A673 (cell line): ENCODE data around the gene LRBA. TPM values are rescaled to one million over a fixed set of nuclear protein-coding genes. Genes with fewer than 3 reads are reported as not detected.

Experiments used
- BruUV-seq: library from RNA; stranded (reverse); fragments of 400-500 nt; replicated peaks from 2 replicates; lab custom pipeline; 2021; lab: Mats Ljungman, UMichigan
- CTCF ChIA-PET: fragments of 300-600 bp; sonication (Branson Sonifier 250); formaldehyde crosslinking; loops from one replicate; lab custom pipeline; 2022; ENCODE audit warnings: antibody characterized with exemption; lab: Charles Lee
- POLR2A ChIA-PET: fragments of 300-600 bp; sonication (Branson Sonifier 250); formaldehyde crosslinking; loops from one replicate; lab custom pipeline; 2022; ENCODE audit warnings: antibody characterized with exemption; ENCODE audit not compliant: low non-redundant PET; lab: Charles Lee
- DNase-seq: peaks from one replicate; pipeline ENCODE4 v3.0.0-alpha.2; 2015; ENCODE audit warnings: low spot score
- H3K27ac ChIP-seq: fragments of 200-600 bp; sonication (generic); 2 replicates; pipeline ENCODE4 v1.5.1; 2016; ENCODE audit warnings: mixed run types, low read depth, mild to moderate bottlenecking, mixed read lengths, antibody characterized with exemption, low read length; ENCODE audit not compliant: poor library complexity, severe bottlenecking
- H3K27me3 ChIP-seq: fragments of 200-600 bp; sonication (generic); replicated peaks from 2 replicates; pipeline ENCODE4 v1.6.1; 2017; ENCODE audit warnings: mixed run types, low read depth, mild to moderate bottlenecking, mixed read lengths, antibody characterized with exemption, low read length; ENCODE audit not compliant: insufficient read depth, poor library complexity
- H3K36me3 ChIP-seq: fragments of 200-600 bp; sonication (generic); 2 replicates; pipeline ENCODE4 v1.6.1; 2016; ENCODE audit warnings: mixed run types, mild to moderate bottlenecking, mixed read lengths, antibody characterized with exemption, low read length; ENCODE audit not compliant: insufficient read depth, poor library complexity, severe bottlenecking
- H3K4me1 ChIP-seq: fragments of 200-600 bp; sonication (generic); 2 replicates; pipeline ENCODE4 v1.6.1; 2017; ENCODE audit warnings: mixed run types, mild to moderate bottlenecking, mixed read lengths, antibody characterized with exemption, low read length; ENCODE audit not compliant: insufficient read depth, poor library complexity, severe bottlenecking
- H3K4me3 ChIP-seq: fragments of 200-600 bp; sonication (generic); 2 replicates; pipeline ENCODE4 v1.5.1; 2016; ENCODE audit warnings: low read depth, mixed run types, mild to moderate bottlenecking, mixed read lengths, low read length; ENCODE audit not compliant: poor library complexity, severe bottlenecking
- H3K9me3 ChIP-seq: fragments of 200-600 bp; sonication (generic); 2 replicates; pipeline ENCODE4 v1.6.1; 2016; ENCODE audit warnings: mixed run types, low read depth, mild to moderate bottlenecking, mixed read lengths, antibody characterized with exemption, low read length; ENCODE audit not compliant: poor library complexity, severe bottlenecking
- EZH2 ChIP-seq: fragments of 200-600 bp; sonication (generic); IDR thresholded peaks from 2 replicates; pipeline ENCODE4 v1.6.1; 2017; ENCODE audit warnings: borderline replicate concordance, low read depth, mild to moderate bottlenecking, mixed read lengths, antibody characterized with exemption, low read length; ENCODE audit not compliant: poor library complexity, severe bottlenecking
- intact Hi-C: fragments of 100-400 bp; cut with micrococcal nuclease; formaldehyde crosslinking; loops from one replicate; pipeline ENCODE4 v1.10.0; 2022; ENCODE audit not compliant: unreplicated experiment
- total RNA-seq: library from RNA; stranded (reverse); gene quantifications from 2 replicates; pipeline ENCODE4 v1.2.3, GENCODE V29; 2021
- TF ChIP-seq, protein P1 (sequence below): fragments of 300-800, 200-600 bp; sonication (generic); conservative IDR thresholded peaks from 2 replicates; pipeline ENCODE4 v1.5.1; 2017; ENCODE audit warnings: low read depth, mild to moderate bottlenecking, antibody characterized with exemption, low read length, moderate library complexity, mixed read lengths

The LRBA gene
- total RNA-seq, 1 experiment from 2014 or later = 35.7 TPM

- ChIA-PET POLR2A (no interaction called here), CTCF (no interaction called here)
- no peak overlapping the region for H3K4me3 ChIP-seq
- intact Hi-C loops = no loop called here
- DNase-seq = peak; percentile 23
- H3K9me3 ChIP-seq = no peaks in the 10 kb centered on the region
- H3K27me3 ChIP-seq = no peaks in the 10 kb centered on the region
- H3K4me1 ChIP-seq = peaks cover 35% of the 10 kb centered on the region
- no peaks in the 10 kb centered on the region for H3K36me3 ChIP-seq
- BruUV-seq = no TSS peak
- TF ChIP-seq EZH2 = no peak
- TF ChIP-seq, protein P1, sequence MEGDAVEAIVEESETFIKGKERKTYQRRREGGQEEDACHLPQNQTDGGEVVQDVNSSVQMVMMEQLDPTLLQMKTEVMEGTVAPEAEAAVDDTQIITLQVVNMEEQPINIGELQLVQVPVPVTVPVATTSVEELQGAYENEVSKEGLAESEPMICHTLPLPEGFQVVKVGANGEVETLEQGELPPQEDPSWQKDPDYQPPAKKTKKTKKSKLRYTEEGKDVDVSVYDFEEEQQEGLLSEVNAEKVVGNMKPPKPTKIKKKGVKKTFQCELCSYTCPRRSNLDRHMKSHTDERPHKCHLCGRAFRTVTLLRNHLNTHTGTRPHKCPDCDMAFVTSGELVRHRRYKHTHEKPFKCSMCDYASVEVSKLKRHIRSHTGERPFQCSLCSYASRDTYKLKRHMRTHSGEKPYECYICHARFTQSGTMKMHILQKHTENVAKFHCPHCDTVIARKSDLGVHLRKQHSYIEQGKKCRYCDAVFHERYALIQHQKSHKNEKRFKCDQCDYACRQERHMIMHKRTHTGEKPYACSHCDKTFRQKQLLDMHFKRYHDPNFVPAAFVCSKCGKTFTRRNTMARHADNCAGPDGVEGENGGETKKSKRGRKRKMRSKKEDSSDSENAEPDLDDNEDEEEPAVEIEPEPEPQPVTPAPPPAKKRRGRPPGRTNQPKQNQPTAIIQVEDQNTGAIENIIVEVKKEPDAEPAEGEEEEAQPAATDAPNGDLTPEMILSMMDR = no peak
- H3K27ac ChIP-seq = no peak overlapping the region
Measured at GRCh38 chr4:150358691-150359090, 656.4 kb downstream of the LRBA start.

- H3K4me1 ChIP-seq = peaks cover 38% of the 10 kb centered on the region
- intact Hi-C loops = no loop called here
- H3K27ac ChIP-seq = no peak overlapping the region
- no peaks in the 10 kb centered on the region for H3K27me3 ChIP-seq
- BruUV-seq = no TSS peak
- ChIA-PET CTCF (interaction anchor here (0.7 kb wide), 2 partner anchors 13 to 58 kb away, joined by 3 to 5 read pairs; no protein-coding TSS in a partner anchor), POLR2A (no interaction called here)
- TF ChIP-seq EZH2 = no peak
- TF ChIP-seq, protein P1 = no peak
- no peaks in the 10 kb centered on the region for H3K9me3 ChIP-seq
- no peaks in the 10 kb centered on the region for H3K36me3 ChIP-seq
- no peak overlapping the region for H3K4me3 ChIP-seq
- no peak for DNase-seq
Measured at GRCh38 chr4:150357829-150358228, 657.3 kb downstream of the LRBA start.

- peak overlapping the region; percentile 58 for H3K27ac ChIP-seq
- DNase-seq = peak; percentile 69
- peaks cover 42% of the 10 kb centered on the region for H3K4me1 ChIP-seq
- H3K36me3 ChIP-seq = no peaks in the 10 kb centered on the region
- no TSS peak for BruUV-seq
- TF ChIP-seq, protein P1 = no peak
- no peak for TF ChIP-seq EZH2
- ChIA-PET CTCF (no interaction called here), POLR2A (no interaction called here)
- intact Hi-C loops = no loop called here
- no peaks in the 10 kb centered on the region for H3K27me3 ChIP-seq
- no peaks in the 10 kb centered on the region for H3K9me3 ChIP-seq
- H3K4me3 ChIP-seq = no peak overlapping the region
Measured at GRCh38 chr4:150355858-150356455, 659.1 kb downstream of the LRBA start.
